Measurements from ENCODE around the gene CERS1.

CERS1 gene

GRCh38 chr19:18855647-18856384, 40.1 kb downstream of the CERS1 start:
- TF ChIP-seq CTCF (IDR thresholded peaks at IDR 0.05; ENCODE audit: borderline replicate concordance, extremely low read depth, low read length, poor library complexity, severe bottlenecking) (no peak), EZH2 (IDR thresholded peaks at IDR 0.05; ENCODE audit: borderline replicate concordance, low read depth, low read length, severe bottlenecking) (no peak)
- H3K36me3 ChIP-seq (ENCODE audit: insufficient read depth, low read length) = peaks cover 100% of the 10 kb centered on the region
- no peaks in the 10 kb centered on the region for H3K4me1 ChIP-seq (ENCODE audit: insufficient read depth, low read length)
- H2AFZ ChIP-seq (ENCODE audit: low read depth, low read length) = no peak overlapping the region
- ATAC-seq (ENCODE audit: insufficient read depth, low read depth) (no peak), DNase-seq (no peak)
- H3K4me3 ChIP-seq (ENCODE audit: low read depth in 1 of 2, low read length in 2 of 2) = no peak overlapping the region
- H3K4me2 ChIP-seq (ENCODE audit: insufficient read depth, low read length) = no peak overlapping the region
- no peaks in the 10 kb centered on the region for H3K27me3 ChIP-seq (ENCODE audit: insufficient read depth, low read length, poor library complexity)
- H3K9ac ChIP-seq (ENCODE audit: low read depth, low read length) = no peak overlapping the region
- H4K20me1 ChIP-seq (ENCODE audit: insufficient read depth, low read length) = peaks cover 84% of the 10 kb centered on the region
- H3K9me3 ChIP-seq (ENCODE audit: insufficient read depth, low read length, severe bottlenecking) = no peaks in the 10 kb centered on the region
- peaks cover 33% of the 10 kb centered on the region for H3K79me2 ChIP-seq (ENCODE audit: insufficient read depth, low read length)
- no peak overlapping the region for H3K27ac ChIP-seq (ENCODE audit: low read length)

DNA sequence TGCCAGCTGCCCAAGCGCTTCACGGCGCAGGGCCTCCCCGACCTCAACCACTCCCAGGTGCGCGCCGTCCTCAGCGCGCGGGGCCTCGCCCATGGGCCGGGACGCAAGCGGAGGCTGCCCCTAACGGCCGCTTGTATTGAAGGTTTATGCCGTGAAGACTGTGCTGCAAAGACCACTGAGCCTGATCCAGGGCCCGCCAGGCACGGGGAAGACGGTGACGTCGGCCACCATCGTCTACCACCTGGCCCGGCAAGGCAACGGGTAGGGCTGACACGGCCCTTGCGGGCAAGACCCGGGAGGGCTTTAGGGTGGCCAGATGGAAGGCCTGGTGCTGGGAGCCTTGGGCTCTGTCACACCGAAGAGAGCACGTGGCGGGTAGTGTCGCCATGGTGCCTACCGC, 41.0 kb downstream of the CERS1 start:
- Histone ChIP-seq H3K4me2 (ENCODE audit: insufficient read depth, low read length) (no peak overlapping the region), H3K4me3 (ENCODE audit: low read depth in 1 of 2, low read length in 2 of 2) (no peak overlapping the region), H3K27ac (ENCODE audit: low read length) (no peak overlapping the region), H3K79me2 (ENCODE audit: insufficient read depth, low read length) (peaks cover 36% of the 10 kb centered on the region), H2AFZ (ENCODE audit: low read depth, low read length) (no peak overlapping the region), H3K4me1 (ENCODE audit: insufficient read depth, low read length) (no peaks in the 10 kb centered on the region), H3K9me3 (ENCODE audit: insufficient read depth, low read length, severe bottlenecking) (no peaks in the 10 kb centered on the region), H4K20me1 (ENCODE audit: insufficient read depth, low read length) (peaks cover 84% of the 10 kb centered on the region), H3K27me3 (ENCODE audit: insufficient read depth, low read length, poor library complexity) (no peaks in the 10 kb centered on the region), H3K36me3 (ENCODE audit: insufficient read depth, low read length) (peaks cover 100% of the 10 kb centered on the region), H3K9ac (ENCODE audit: low read depth, low read length) (no peak overlapping the region)
- TF ChIP-seq CTCF (IDR thresholded peaks at IDR 0.05; ENCODE audit: borderline replicate concordance, extremely low read depth, low read length, poor library complexity, severe bottlenecking) = no peak
- no peak for TF ChIP-seq EZH2 (IDR thresholded peaks at IDR 0.05; ENCODE audit: borderline replicate concordance, low read depth, low read length, severe bottlenecking)
- ATAC-seq (ENCODE audit: insufficient read depth, low read depth) (no peak), DNase-seq (no peak)

DNA sequence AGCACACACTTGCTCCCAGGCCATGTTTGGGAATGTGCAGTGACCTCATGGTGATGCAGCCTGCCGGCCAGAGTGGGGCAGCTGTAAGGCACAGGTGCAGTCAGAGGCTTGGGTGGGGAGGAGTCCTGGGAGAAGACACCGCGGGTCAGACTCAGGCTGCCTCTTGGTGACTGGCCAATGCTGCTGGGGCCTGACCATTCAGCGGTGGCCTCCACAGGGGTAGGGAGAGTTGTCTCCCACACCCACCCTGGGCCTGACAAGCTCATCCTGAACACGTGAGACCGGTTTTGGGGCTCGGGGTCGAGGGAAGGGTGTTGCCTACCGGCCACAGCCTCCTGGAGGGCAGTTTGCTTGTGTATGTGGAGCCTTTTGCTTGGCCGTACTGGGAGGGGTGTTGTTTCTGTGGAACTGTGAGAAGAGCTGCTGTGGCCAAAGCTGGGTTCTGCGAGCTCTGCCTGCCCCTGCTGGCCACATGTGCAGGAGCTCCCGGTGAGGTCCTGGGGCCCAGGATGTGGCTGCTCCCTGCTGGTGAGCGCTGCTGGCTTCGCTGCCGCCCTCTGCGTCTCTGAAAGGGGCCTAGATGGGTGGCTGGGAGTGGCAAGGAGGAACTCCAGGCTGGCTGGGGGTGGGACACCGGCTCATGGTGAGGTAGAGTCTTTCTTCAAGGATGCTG, 42.1 kb downstream of the CERS1 start:
- H3K9ac ChIP-seq (ENCODE audit: low read depth, low read length) = no peak overlapping the region
- H2AFZ ChIP-seq (ENCODE audit: low read depth, low read length) = no peak overlapping the region
- no peak for TF ChIP-seq EZH2 (IDR thresholded peaks at IDR 0.05; ENCODE audit: borderline replicate concordance, low read depth, low read length, severe bottlenecking)
- TF ChIP-seq CTCF (IDR thresholded peaks at IDR 0.05; ENCODE audit: borderline replicate concordance, extremely low read depth, low read length, poor library complexity, severe bottlenecking) = peak; percentile 11
- peaks cover 86% of the 10 kb centered on the region for H4K20me1 ChIP-seq (ENCODE audit: insufficient read depth, low read length)
- DNase-seq (no peak), ATAC-seq (ENCODE audit: insufficient read depth, low read depth) (no peak)
- H3K9me3 ChIP-seq (ENCODE audit: insufficient read depth, low read length, severe bottlenecking) = no peaks in the 10 kb centered on the region
- no peaks in the 10 kb centered on the region for H3K4me1 ChIP-seq (ENCODE audit: insufficient read depth, low read length)
- no peak overlapping the region for H3K4me3 ChIP-seq (ENCODE audit: low read depth in 1 of 2, low read length in 2 of 2)
- H3K36me3 ChIP-seq (ENCODE audit: insufficient read depth, low read length) = peaks cover 100% of the 10 kb centered on the region
- no peak overlapping the region for H3K4me2 ChIP-seq (ENCODE audit: insufficient read depth, low read length)
- H3K27me3 ChIP-seq (ENCODE audit: insufficient read depth, low read length, poor library complexity) = no peaks in the 10 kb centered on the region
- peaks cover 47% of the 10 kb centered on the region for H3K79me2 ChIP-seq (ENCODE audit: insufficient read depth, low read length)
- H3K27ac ChIP-seq (ENCODE audit: low read length) = no peak overlapping the region

All from DND-41 (cell line).